ENCODE data around the gene MSANTD3. TPM values are rescaled to one million over a fixed set of nuclear protein-coding genes. Genes with fewer than 3 reads are reported as not detected.
A peak's percentile ranks its signal among the peaks of the same experiment; 100 is the strongest.

The MSANTD3 gene
- total and polyA plus RNA-seq, 2 of the 13 experiments (the other 11 are each of a cell fraction or from before 2014, with no cell fraction given): 10.1 to 19.2 TPM

- TF ChIP-seq, protein P1, sequence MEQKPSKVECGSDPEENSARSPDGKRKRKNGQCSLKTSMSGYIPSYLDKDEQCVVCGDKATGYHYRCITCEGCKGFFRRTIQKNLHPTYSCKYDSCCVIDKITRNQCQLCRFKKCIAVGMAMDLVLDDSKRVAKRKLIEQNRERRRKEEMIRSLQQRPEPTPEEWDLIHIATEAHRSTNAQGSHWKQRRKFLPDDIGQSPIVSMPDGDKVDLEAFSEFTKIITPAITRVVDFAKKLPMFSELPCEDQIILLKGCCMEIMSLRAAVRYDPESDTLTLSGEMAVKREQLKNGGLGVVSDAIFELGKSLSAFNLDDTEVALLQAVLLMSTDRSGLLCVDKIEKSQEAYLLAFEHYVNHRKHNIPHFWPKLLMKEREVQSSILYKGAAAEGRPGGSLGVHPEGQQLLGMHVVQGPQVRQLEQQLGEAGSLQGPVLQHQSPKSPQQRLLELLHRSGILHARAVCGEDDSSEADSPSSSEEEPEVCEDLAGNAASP (CRISPR knock-in tag; IDR thresholded peaks at IDR 0.05; ENCODE audit: borderline replicate concordance): 0 out of 2 replicates have a peak, but pooled peaks have one; percentile 12
- TF ChIP-seq ZNF143 (CRISPR knock-in tag; IDR thresholded peaks at IDR 0.05) (0 out of 2 replicates have a peak, but pooled peaks have one; percentile 31), ZNF761 (CRISPR knock-in tag; conservative IDR thresholded peaks at IDR 0.05) (0 out of 2 replicates have a peak, but pooled peaks have one; percentile 65), PLSCR1 (CRISPR knock-in tag; IDR thresholded peaks at IDR 0.05; ENCODE audit: borderline replicate concordance) (0 out of 2 replicates have a peak, but pooled peaks have one; percentile 52), ZNF678 (CRISPR knock-in tag; IDR thresholded peaks at IDR 0.05) (peak; percentile 82; the same call in 1 of the 2 replicates), RXRA (CRISPR knock-in tag; IDR thresholded peaks at IDR 0.05) (0 out of 2 replicates have a peak, but pooled peaks have one; percentile 28), HOXA3 (CRISPR knock-in tag; IDR thresholded peaks at IDR 0.05) (peak; percentile 55; the same call in 1 of the 2 replicates), ZNF572 (CRISPR knock-in tag; IDR thresholded peaks at IDR 0.05) (no peak), HNF1B (CRISPR knock-in tag; IDR thresholded peaks at IDR 0.05) (no peak), HNRNPLL (IDR thresholded peaks at IDR 0.05; ENCODE audit: low read depth, low read length, poor library complexity, severe bottlenecking) (peak; percentile 98), HES4 (CRISPR knock-in tag; IDR thresholded peaks at IDR 0.05; ENCODE audit: borderline replicate concordance) (no peak), MAZ (IDR thresholded peaks at IDR 0.05; ENCODE audit: borderline replicate concordance, low read depth, low read length) (no peak), MAZ (CRISPR knock-in tag; IDR thresholded peaks at IDR 0.05; ENCODE audit: low read depth) (peak; percentile 38; the same call in 1 of the 2 replicates), SALL2 (CRISPR knock-in tag; IDR thresholded peaks at IDR 0.05) (peak; percentile 71), POLR2G (IDR thresholded peaks at IDR 0.05; ENCODE audit: low read depth, low read length) (peak; percentile 91)
Observed at GRCh38 chr9:100411472-100412283, 15.3 kb upstream of the MSANTD3 start (continued).
